Endothelial cell of hepatic sinusoid (primary cell): ENCODE data around the gene THSD7B.

Experiments
- in situ Hi-C: cut with HindIII; loops from 2 replicates; pipeline ENCODE4 v1.10.0; 2017; ENCODE audit warnings: low sequenced_read_pairs

THSD7B gene

DNA sequence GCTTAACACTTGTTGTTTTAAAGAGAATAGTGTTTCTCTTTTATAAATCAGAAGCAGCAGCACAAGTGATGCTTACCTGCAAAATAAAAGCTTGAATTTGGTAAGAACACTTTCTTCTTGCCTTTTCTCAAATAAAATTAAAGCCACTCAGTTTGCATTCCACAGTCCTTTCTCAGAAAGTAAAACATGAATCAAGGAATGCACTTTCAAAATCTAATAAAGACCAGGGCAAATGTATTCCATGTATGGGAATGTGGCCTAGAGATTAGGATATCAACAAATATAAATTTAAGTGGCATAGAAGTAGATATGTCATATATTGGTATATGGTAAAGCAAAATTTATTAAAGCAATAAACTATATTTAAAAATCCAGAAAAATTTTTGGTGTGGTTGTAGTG lies 352.8 kb downstream of the THSD7B start:
- in situ Hi-C loops = loop anchor here (5.0 kb wide), 1 partner anchor 76 kb away; no protein-coding TSS in a partner anchor

DNA sequence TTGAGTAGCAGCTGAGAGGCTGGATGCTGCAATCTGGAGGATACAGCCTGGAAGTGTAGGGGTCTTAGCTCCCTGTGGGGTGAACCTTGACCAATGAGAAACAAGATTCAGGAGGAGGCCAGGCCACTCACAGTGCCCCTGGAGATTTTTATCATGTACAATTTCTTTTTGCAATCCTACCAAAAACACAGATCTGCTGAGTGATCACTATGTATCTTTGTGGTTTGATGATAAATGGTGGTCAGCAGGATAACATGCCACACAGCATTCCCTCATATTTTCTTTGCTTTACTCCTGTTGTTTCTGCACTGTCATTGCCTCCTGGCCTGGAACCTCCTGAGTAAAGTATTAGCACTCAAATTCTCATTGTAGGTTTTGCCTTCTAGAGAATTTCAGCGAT lies 357.9 kb downstream of the THSD7B start:
- in situ Hi-C loops = no loop called here

- in situ Hi-C loops = no loop called here
Observed at GRCh38 chr2:137133225-137133624, 367.9 kb downstream of the THSD7B start.

GRCh38 chr2:137138263-137138662 lies 372.9 kb downstream of the THSD7B start:
- in situ Hi-C loops = no loop called here

DNA sequence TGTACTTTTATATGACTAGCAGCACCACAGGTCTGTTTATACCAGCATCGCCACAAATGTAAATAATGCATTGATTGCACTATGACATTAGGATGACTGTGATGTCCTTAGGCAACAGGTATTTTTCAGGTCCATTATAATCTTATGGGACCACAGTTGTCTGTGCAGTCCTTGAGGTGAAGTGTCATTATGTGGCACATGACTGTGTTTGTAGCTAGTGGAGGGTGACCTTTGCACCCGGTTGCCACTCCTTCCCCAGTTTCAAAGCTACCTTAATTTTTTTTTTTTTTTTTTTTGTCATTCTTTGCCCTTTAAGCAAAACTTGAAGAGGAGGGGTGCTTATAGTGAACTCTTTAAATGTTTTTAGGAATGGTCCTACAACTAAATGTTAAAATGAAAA lies 386.4 kb downstream of the THSD7B start:
- in situ Hi-C loops = no loop called here

- in situ Hi-C loops = no loop called here
Observed at GRCh38 chr2:137154946-137155345, 389.6 kb downstream of the THSD7B start.

DNA sequence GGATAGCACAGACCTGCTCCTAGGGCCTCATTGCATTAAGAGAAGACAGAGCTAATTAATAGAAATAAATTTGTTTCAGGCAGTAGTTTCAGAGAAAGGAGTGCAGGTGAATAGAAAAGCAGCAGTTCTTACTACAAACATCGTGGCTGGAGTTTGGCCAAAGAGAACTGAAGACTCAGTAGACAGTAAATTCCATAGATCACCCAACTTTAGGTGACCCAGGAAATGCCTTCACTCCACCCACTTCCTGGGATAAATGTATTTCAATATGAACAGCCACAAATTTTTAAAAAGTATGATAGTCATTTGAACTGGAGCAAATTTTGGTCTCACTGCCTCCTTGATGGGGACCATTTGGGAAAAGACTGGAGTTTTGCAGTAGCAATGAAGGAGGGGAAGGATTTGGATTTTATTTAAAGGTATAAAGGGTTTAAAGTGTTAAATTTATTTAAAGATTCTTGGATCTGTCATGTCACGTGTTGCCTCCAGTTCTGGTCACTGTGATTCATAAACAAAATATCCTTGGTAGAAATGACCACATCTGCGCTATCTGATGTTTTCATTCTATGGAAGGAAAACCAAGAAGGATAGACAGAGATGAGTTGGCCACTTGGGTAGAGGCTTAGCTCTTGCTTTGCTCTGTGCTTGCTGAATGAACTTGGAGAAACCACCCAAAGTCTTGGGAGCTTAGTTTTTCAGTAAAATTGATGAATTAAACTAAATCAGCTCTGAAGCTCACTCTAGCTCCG lies 390.2 kb downstream of the THSD7B start:
- in situ Hi-C loops = no loop called here

DNA sequence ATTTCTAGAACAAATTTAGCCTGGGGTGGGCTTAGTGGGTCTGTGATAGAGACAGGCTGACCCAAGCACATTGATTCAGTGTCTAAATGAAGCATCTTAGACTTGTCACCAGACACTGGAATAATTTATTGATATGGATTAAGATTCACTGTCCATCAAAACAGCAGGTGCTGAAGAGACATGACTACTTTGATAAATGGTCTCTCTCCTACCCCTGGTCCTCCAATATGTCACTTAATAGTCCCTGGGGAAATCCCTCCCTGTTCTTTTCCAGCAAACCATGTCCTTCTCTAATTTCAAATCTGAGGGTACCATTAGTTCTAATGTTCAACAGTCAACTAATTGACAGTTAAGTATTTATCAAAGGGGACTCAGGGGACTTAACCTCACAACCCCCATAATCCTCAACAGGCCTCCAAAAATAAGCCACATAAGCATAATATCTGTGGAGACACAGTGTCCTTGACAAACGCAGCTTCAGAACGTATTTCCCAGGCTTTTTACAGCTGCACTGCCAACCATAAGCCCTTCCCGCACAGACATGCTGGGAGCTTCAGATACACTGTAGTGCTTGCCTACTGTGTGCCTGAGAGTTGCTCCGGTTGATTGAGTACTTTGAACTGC lies 391.0 kb downstream of the THSD7B start:
- in situ Hi-C loops = no loop called here

DNA sequence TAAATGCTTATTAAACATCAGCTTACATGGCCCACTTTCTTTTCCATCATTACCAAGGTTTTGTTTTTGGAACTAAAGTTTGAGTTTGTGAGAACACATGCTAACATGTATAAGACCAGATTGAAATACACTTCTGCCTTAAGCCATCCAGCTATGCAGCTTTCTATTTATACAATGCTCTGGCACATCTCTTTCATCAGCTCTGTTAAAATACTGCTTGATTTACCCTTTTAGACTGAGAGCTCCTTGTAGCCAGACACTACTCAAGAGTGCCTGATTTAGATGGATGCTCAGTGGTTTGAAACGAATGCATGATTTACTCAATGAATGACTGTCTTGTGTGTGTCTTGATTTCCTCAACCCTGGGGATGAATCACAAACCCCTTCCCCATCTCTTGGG lies 392.5 kb downstream of the THSD7B start:
- in situ Hi-C loops = no loop called here

DNA sequence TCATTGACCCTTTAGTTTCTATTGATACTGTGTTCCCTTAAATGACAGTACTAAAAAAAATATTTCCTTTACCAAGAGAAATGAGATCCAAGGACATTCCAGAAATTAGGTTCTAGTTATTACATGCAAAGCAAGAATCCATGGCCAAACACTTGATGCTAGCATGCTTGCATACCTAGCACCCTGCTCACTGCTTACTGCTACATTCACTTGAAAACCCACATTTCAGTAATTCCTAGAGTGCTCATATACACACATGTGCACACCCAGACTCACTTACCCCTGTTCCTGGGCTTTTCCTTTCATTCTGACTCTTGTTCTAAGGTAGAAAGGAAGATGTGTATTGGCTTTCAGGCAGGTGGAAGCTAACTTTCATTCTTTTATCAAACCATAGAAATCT lies 395.9 kb downstream of the THSD7B start:
- in situ Hi-C loops = no loop called here

- in situ Hi-C loops = no loop called here
Observed at GRCh38 chr2:137165968-137166367, 400.6 kb downstream of the THSD7B start.

- in situ Hi-C loops = no loop called here
Observed at GRCh38 chr2:137167651-137168050, 402.3 kb downstream of the THSD7B start.

DNA sequence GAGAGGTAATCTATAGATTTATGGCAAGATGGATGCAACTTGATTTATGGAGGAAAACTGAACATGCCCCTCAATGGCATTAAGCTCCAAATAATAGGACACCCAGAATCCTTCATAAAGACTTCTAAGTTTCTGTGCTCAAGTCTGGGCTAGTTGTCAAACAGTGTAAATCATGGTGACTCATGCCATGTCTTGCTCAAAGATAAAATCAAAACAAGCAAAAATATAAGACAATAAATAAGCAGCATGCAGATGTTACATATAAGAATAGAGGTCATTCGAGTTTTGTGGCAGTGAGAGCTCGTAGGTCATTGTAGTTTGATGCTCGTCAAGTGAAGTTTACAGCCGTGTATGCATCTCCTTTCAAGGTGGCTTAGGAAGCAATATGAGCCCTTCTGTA lies 403.2 kb downstream of the THSD7B start:
- in situ Hi-C loops = no loop called here

- in situ Hi-C loops = no loop called here
Observed at GRCh38 chr2:137172162-137172561, 406.8 kb downstream of the THSD7B start.

- in situ Hi-C loops = no loop called here
Observed at GRCh38 chr2:137173463-137173862, 408.1 kb downstream of the THSD7B start.

DNA sequence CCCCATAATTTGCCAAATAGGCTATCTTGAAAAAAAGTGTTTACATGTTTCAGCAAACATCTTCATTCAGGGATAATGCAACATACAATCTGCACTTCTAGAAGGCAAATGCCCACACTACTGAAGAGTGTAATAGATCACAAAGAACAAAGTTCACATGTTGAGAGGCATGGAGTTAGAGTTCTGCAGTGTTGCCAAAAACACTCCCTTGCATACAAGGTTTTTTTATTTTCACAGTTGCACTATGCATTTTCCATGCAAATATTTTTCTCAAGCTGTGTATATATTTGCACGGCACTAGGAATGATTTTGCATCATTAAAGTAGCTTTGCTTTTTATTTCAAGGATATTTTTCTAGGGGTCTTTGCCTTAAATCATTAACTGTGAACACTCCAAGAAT lies 409.9 kb downstream of the THSD7B start:
- in situ Hi-C loops = no loop called here

GRCh38 chr2:137178951-137179377 lies 413.6 kb downstream of the THSD7B start:
- in situ Hi-C loops = no loop called here

DNA sequence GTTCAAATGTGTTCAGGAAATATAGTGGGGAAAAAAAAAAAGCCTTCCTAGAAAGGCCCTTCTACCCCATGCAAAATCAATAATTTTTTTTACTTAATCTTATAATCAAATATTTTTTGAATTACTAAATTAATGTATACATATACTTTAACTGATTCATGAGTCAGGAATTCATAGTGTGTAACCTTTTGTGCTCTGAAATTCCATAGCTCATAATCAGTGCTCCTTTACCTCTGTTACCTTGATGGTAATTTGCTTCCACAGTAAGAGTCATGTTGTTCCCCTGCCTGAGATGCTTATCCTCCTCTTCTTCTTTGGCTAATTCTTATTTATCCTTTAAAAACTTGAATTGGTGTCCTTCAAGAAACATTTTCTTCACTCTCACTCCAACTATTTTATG lies 414.2 kb downstream of the THSD7B start:
- in situ Hi-C loops = no loop called here

- in situ Hi-C loops = no loop called here
Observed at GRCh38 chr2:137180012-137180411, 414.7 kb downstream of the THSD7B start.

DNA sequence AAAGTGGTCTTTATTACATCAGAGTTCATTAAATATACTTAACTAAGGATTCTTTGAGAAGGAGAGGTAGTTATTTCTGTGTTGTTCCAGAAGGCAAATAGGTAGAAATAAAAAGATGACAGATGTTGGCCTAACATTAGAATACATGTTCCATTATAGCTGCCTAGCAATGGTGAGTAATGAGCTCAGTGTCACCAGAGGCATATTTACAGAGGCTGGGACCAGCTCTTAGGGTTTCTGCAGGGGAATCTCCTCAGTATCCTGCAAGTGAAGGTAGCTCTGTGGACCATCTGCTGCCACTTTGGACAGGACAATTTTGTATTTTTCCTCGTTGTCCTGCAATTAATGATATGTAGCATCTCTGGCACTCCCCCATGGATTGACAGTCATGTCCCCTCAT lies 416.0 kb downstream of the THSD7B start:
- in situ Hi-C loops = no loop called here

DNA sequence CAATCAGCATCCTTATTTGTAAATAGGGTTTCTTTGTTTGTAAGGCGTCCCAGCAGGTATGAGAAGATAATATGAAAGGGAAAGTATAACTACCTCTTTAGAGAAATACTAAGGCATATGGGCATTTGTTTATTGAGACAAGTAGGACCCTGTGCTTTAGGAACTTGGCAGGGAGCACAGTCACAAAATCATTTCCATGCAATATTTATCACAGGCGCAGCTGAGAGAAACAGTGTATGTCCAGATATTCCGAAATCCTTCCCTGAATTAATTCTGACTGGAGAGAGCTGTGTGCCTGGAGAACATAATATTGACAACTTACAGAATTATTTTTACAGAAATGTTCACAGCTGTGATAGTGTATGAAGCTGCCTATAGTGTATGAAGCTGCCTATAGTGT lies 416.7 kb downstream of the THSD7B start:
- in situ Hi-C loops = no loop called here

DNA sequence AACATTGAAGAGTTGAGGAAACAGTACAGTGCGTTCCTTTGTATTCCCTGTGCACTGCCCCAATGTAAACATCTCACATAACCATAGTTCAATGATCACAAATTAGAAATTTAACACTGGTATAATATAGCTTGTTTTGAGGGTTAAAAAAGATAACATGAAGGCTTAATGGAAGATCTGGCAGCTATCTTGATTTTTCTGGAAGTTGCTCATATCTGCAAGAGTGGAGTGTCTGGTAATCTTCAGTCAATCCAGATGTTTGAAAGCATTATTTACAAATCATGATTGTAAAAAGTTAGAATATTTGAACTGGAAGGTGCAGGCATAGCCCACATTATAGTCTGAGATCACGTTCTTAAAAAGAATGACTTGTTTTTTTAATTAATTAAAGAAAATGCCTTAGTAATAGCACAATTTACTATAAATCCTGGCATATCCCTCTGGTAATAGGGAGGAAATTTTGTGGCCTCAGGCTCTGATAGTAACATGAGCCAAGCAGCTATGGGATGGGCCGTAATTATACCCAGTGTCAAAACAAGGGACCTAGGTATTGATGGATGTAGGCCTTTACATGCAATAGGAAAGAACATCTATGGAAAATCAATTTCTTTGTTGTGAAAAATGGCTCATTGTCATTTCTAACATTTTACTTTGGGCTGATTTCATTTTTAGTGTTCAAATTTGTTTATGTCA lies 418.0 kb downstream of the THSD7B start:
- in situ Hi-C loops = no loop called here
